ENCODE data around the gene SLC39A2.
"Not testable (repeated sequence)": the region's sequence is repeated elsewhere in the genome, so short reads cannot be mapped to it uniquely, and the experiment has no call there.

The SLC39A2 gene

GRCh38 chr14:21001218-21001617 is 2.1 kb downstream of the SLC39A2 start:
- H3K27ac Mint-ChIP-seq (ENCODE audit: low read depth): no peak overlapping the region
- no peak for DNase-seq (ENCODE audit: low spot score in 2 of 2)
- ATAC-seq (replicated peaks; ENCODE audit: extremely low read depth, poor library complexity, severe bottlenecking): no peak
- no peaks in the 10 kb centered on the region for H3K9me3 Mint-ChIP-seq
- H3K27me3 Mint-ChIP-seq: no peaks in the 10 kb centered on the region
- no peaks in the 10 kb centered on the region for H3K4me1 Mint-ChIP-seq
- H3K4me3 Mint-ChIP-seq: no peak overlapping the region
- H3K36me3 Mint-ChIP-seq (ENCODE audit: insufficient read depth): peaks cover 16% of the 10 kb centered on the region

GRCh38 chr14:21003788-21004346 is 4.8 kb downstream of the SLC39A2 start:
- H3K27ac Mint-ChIP-seq (ENCODE audit: low read depth): no peak overlapping the region
- DNase-seq (ENCODE audit: low spot score in 2 of 2) (no peak), ATAC-seq (replicated peaks; ENCODE audit: extremely low read depth, poor library complexity, severe bottlenecking) (no peak)
- H3K27me3 Mint-ChIP-seq: peaks cover under 1% of the 10 kb centered on the region
- H3K36me3 Mint-ChIP-seq (ENCODE audit: insufficient read depth): peaks cover 3% of the 10 kb centered on the region
- H3K9me3 Mint-ChIP-seq: no peaks in the 10 kb centered on the region
- no peak overlapping the region for H3K4me3 Mint-ChIP-seq
- no peaks in the 10 kb centered on the region for H3K4me1 Mint-ChIP-seq

DNA sequence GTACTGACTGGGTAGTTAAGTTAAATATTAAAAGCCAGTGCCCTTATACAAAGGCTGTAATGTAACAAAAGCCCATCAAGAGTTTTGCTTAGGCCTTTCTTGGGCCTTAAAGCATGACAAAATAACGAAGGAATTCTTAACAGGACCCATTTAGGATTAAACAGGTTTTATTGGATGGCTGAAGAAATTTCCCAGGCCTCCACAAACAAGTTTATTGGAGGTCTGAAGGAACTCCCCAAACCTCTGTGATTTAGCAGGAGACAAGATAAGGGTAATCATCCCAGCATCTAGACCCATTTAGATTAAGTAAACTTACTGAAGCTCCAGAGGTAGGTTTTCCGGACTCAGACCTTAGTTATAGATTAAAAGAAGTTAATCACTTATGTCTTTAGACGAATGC is 10.6 kb downstream of the SLC39A2 start:
- not testable (repeated sequence) for ATAC-seq (replicated peaks; ENCODE audit: extremely low read depth, poor library complexity, severe bottlenecking); H3K9me3 Mint-ChIP-seq; H3K27ac Mint-ChIP-seq (ENCODE audit: low read depth); H3K4me1 Mint-ChIP-seq; H3K36me3 Mint-ChIP-seq (ENCODE audit: insufficient read depth); H3K4me3 Mint-ChIP-seq; DNase-seq (ENCODE audit: low spot score in 2 of 2)
- H3K27me3 Mint-ChIP-seq: peaks cover 48% of the 10 kb centered on the region

DNA sequence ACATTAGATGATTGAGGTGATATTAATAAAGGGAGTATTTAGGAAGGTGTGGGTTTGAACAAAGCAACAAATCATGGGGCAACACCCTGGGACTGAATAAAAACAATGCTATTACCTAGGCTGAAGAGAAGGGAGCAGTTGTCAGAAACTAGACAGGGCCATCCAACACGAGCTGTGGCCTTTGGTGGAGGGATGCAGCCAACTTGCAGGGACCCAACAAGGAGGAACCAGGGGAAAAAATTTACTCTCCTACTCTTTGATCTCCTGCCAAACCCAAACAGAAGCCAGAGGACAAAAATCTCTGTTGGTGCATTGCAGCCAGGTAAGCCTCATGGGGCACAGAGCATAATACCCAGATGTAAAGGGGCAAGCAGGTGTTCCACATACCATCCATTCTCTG is 12.0 kb downstream of the SLC39A2 start:
- ATAC-seq (replicated peaks; ENCODE audit: extremely low read depth, poor library complexity, severe bottlenecking) (no peak), DNase-seq (ENCODE audit: low spot score in 2 of 2) (no peak)
- Mint-ChIP-seq H3K4me1 (peaks cover 5% of the 10 kb centered on the region), H3K36me3 (ENCODE audit: insufficient read depth) (peaks cover 1% of the 10 kb centered on the region), H3K9me3 (no peaks in the 10 kb centered on the region), H3K4me3 (no peak overlapping the region), H3K27ac (ENCODE audit: low read depth) (no peak overlapping the region), H3K27me3 (peaks cover 48% of the 10 kb centered on the region)

DNA sequence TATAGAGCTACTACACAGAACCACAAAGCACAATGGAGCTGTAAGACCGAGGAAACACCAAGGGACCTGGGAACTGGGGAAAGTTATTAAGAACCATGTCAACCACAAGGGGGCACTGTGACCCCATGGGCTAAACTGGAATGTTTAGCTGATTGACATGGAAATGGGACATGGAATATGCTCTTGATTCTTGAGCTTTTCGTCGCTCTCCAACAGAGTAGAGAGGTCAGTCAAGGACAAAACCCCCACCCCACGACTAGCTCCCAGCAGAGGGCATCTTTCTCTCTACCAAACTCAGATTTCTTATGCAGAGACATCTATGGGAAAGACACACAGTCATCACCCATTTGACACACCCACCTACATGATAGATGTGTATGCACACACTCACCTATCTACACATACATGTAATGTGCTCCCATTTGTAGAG is 15.7 kb downstream of the SLC39A2 start:
- Mint-ChIP-seq H3K9me3 (no peaks in the 10 kb centered on the region), H3K36me3 (ENCODE audit: insufficient read depth) (peaks cover 5% of the 10 kb centered on the region), H3K27ac (ENCODE audit: low read depth) (no peak overlapping the region), H3K27me3 (peaks cover 39% of the 10 kb centered on the region), H3K4me3 (no peak overlapping the region), H3K4me1 (peaks cover 5% of the 10 kb centered on the region)
- ATAC-seq (replicated peaks; ENCODE audit: extremely low read depth, poor library complexity, severe bottlenecking) (peak; percentile 72), DNase-seq (ENCODE audit: low spot score in 2 of 2) (peak; percentile 60 to 72)

DNA sequence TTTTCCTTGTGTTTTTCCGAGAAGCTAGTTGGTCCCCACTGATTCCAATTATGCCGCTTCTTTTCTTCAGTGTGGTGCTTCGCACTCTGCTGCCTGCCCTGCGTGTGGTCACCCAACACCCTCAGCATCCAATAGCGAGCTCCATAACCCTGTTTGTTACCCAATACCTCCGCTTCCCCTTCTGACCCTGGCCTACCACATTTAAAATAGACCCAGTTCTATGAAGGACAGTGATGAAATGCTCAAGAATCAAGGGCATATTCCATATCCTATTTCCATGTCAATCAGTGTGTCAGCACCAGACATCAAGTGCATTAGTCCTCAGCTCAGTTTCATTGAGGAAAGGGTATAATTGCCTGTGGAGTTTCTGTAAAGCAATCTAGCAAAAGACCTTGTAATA is 16.2 kb downstream of the SLC39A2 start:
- no peaks in the 10 kb centered on the region for H3K9me3 Mint-ChIP-seq
- DNase-seq (ENCODE audit: low spot score in 2 of 2): no peak
- H3K27me3 Mint-ChIP-seq: peaks cover 38% of the 10 kb centered on the region
- peaks cover 5% of the 10 kb centered on the region for H3K36me3 Mint-ChIP-seq (ENCODE audit: insufficient read depth)
- H3K27ac Mint-ChIP-seq (ENCODE audit: low read depth): no peak overlapping the region
- peaks cover 5% of the 10 kb centered on the region for H3K4me1 Mint-ChIP-seq
- ATAC-seq (replicated peaks; ENCODE audit: extremely low read depth, poor library complexity, severe bottlenecking): no peak
- no peak overlapping the region for H3K4me3 Mint-ChIP-seq

GRCh38 chr14:21016413-21017190 is 17.5 kb downstream of the SLC39A2 start:
- H3K27ac Mint-ChIP-seq (ENCODE audit: low read depth): no peak overlapping the region
- no peak for ATAC-seq (replicated peaks; ENCODE audit: extremely low read depth, poor library complexity, severe bottlenecking)

GRCh38 chr14:21017528-21018245 is 18.6 kb downstream of the SLC39A2 start:
- H3K27me3 Mint-ChIP-seq: peaks cover 17% of the 10 kb centered on the region
- peaks cover 10% of the 10 kb centered on the region for H3K36me3 Mint-ChIP-seq (ENCODE audit: insufficient read depth)
- no peak for DNase-seq (ENCODE audit: low spot score in 2 of 2)
- H3K9me3 Mint-ChIP-seq: no peaks in the 10 kb centered on the region
- peaks cover 5% of the 10 kb centered on the region for H3K4me1 Mint-ChIP-seq
- no peak overlapping the region for H3K4me3 Mint-ChIP-seq
- no peak for ATAC-seq (replicated peaks; ENCODE audit: extremely low read depth, poor library complexity, severe bottlenecking)
- H3K27ac Mint-ChIP-seq (ENCODE audit: low read depth): no peak overlapping the region

More at GRCh38 chr14:21016413-21017190, 17.5 kb downstream of the SLC39A2 start:
- peaks cover 27% of the 10 kb centered on the region for H3K27me3 Mint-ChIP-seq
- H3K4me3 Mint-ChIP-seq: no peak overlapping the region
- peaks cover 5% of the 10 kb centered on the region for H3K4me1 Mint-ChIP-seq
- DNase-seq (ENCODE audit: low spot score in 2 of 2): no peak
- peaks cover 8% of the 10 kb centered on the region for H3K36me3 Mint-ChIP-seq (ENCODE audit: insufficient read depth)
- no peaks in the 10 kb centered on the region for H3K9me3 Mint-ChIP-seq

DNA sequence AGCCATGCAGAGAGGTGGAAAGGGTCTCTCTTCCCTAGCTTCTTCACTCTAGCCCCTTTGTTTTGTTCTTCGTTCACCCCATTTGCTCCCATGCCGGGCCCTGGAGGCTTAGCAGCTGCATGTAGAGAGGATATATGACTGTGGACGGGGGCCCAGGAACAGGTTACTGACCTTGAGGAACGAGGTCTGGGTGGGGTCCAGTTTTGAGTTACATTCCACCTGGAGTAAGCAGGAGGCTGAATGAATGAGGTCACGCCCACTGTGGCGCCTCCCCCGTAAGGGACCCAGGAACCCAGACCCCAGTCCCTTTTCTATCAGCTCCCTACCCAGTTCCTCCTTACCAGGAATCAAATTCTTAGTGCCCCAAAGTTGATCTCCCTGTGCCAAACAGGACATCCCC is 19.2 kb downstream of the SLC39A2 start:
- H3K9me3 Mint-ChIP-seq: no peaks in the 10 kb centered on the region
- H3K36me3 Mint-ChIP-seq (ENCODE audit: insufficient read depth): peaks cover 10% of the 10 kb centered on the region
- no peak for ATAC-seq (replicated peaks; ENCODE audit: extremely low read depth, poor library complexity, severe bottlenecking)
- H3K27ac Mint-ChIP-seq (ENCODE audit: low read depth): no peak overlapping the region
- peaks cover 11% of the 10 kb centered on the region for H3K27me3 Mint-ChIP-seq
- H3K4me3 Mint-ChIP-seq: no peak overlapping the region
- H3K4me1 Mint-ChIP-seq: peaks cover 5% of the 10 kb centered on the region
- DNase-seq (ENCODE audit: low spot score in 2 of 2): no peak

DNA sequence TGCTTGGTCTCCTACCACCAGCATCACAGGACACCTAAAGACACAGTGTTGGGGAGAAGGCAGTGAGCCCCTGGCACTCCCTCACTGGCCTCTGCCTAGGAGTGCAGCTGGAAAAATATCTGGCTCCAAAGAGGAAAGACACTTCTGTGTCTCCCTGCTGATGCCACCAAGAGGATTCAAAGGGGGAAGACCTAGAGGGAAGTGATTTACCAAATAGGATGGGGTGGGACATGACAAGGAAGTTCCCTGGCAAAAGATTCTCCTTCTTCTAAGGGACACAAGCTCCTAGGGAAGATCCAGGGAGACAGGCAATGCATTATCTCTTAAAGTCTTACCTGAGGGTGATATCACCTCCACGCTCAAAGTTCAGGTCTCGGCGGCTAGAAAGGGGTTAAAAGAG is 19.7 kb downstream of the SLC39A2 start:
- no peaks in the 10 kb centered on the region for H3K9me3 Mint-ChIP-seq
- no peak overlapping the region for H3K27ac Mint-ChIP-seq (ENCODE audit: low read depth)
- DNase-seq (ENCODE audit: low spot score in 2 of 2) (no peak), ATAC-seq (replicated peaks; ENCODE audit: extremely low read depth, poor library complexity, severe bottlenecking) (no peak)
- H3K4me1 Mint-ChIP-seq: peaks cover 4% of the 10 kb centered on the region
- H3K36me3 Mint-ChIP-seq (ENCODE audit: insufficient read depth): peaks cover 10% of the 10 kb centered on the region
- no peak overlapping the region for H3K4me3 Mint-ChIP-seq
- peaks cover 7% of the 10 kb centered on the region for H3K27me3 Mint-ChIP-seq

DNA sequence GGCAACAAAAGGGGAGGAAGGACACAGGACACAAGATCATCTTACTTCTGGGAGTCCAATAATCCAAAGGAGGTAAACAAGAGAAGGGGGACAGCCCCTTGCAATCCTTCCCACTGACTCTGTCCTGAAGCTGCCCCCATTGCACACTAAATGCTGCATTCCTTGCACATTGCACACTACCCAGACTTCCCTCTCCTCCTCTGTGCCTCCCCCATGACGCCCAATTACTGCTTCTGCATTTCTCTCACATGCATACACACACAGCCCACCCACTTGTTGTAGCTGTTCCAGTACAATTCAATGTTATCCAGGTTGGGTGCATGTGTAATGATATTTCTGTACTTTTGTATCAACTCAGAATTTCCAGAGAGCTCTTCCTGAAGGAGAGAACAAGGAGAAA is 20.3 kb downstream of the SLC39A2 start:
- ATAC-seq (replicated peaks; ENCODE audit: extremely low read depth, poor library complexity, severe bottlenecking) (no peak), DNase-seq (ENCODE audit: low spot score in 2 of 2) (no peak)
- Mint-ChIP-seq H3K4me3 (no peak overlapping the region), H3K36me3 (ENCODE audit: insufficient read depth) (peaks cover 10% of the 10 kb centered on the region), H3K9me3 (no peaks in the 10 kb centered on the region), H3K4me1 (peaks cover 6% of the 10 kb centered on the region), H3K27ac (ENCODE audit: low read depth) (no peak overlapping the region), H3K27me3 (peaks cover under 1% of the 10 kb centered on the region)

DNA sequence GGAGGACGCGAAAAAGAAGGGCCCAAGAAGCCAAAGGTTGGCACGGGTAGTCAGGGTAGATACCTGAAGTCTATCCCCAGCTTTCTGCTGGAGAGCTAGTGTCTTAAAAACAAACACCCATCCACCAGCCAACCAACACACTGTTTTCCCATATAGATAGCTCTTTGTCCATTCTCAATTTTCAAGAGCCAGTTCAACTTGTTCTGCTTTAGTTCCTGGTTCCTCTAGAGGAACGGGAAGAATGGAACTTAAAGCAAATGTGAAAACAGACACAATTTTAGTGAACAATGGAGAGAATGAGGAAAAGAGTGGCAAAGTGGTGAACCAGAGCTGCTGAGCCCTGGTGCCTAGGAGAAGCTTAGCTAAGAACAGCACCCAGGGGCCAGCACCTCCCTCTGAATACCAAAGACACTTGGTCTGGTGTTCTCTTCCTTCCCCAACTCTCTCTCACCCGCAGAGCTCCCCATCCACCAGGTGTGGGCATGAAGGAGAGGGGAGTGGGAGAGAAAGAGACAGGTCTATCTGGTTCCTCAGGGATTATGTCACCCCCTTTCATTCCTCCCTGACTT is 22.0 kb downstream of the SLC39A2 start:
- ATAC-seq (replicated peaks; ENCODE audit: extremely low read depth, poor library complexity, severe bottlenecking): no peak
- no peak overlapping the region for H3K27ac Mint-ChIP-seq (ENCODE audit: low read depth)
- no peak overlapping the region for H3K4me3 Mint-ChIP-seq
- no peaks in the 10 kb centered on the region for H3K9me3 Mint-ChIP-seq
- H3K4me1 Mint-ChIP-seq: peaks cover 6% of the 10 kb centered on the region
- no peak for DNase-seq (ENCODE audit: low spot score in 2 of 2)
- no peaks in the 10 kb centered on the region for H3K27me3 Mint-ChIP-seq
- H3K36me3 Mint-ChIP-seq (ENCODE audit: insufficient read depth): peaks cover 12% of the 10 kb centered on the region
